Putamen (tissue), 1 donor: ENCODE results near the gene RHOB.

ENCODE experiments used
- DNase-seq: peaks from one replicate; pipeline ENCODE4 v3.0.0-alpha.2; 2016; ENCODE audit warnings: low spot score

The RHOB gene

DNA sequence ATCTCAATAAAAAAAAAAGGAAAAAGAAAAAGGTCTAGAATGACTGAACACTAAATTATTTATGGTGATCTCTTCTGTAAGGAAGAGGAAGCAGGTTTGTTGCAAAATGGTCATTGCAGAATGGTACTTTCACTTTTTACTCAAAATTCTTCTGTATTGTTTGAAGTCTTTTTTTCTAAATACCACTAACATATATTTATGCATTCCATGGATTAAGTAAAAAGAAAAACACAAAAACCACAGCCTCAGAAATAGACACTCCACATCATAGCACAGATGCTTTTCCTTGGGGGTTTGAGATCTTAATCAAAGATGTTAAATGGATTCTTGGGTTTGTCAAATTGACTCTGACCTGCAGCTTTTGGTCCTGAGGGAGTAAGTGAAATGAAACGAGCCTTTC, 47.4 kb downstream of the RHOB start:
- no peak for DNase-seq

DNA sequence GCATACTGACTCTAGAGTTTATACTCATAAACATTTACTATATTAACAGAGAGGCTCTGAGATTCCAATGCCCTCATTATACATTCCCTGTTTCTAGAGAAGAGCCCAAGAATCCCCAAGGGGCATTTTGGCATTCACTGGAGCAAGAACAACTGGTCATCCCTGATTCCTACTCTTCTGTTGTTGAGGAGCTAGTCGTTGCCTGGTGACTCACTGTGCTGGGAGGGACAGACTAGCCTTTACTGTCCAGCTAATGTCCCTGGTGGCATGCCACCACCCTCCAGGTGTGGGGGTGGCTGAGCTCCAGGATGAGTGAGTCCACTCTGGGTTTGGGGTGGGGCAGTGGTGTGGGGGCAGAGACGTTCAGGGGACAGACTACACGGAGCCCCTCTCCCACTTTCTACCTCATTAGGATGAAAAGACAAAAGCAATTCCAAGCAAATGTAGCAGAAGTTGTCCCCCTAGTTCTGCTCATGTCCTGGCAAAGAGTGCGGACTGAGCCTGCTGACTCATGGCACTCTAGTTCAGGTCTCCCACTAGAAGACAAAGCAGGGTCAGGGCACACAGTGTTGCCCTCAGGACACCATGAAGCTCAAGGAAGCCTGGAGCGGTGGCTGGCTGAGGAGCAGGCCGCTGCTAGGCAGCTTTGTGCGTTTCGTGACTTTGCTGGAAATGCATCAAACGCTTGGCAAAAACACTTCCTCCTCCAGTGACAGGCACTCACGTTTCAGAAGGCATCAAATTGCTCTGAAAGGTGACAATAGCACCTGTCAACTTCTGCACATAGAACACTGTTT, 49.4 kb downstream of the RHOB start:
- DNase-seq: no peak

DNA sequence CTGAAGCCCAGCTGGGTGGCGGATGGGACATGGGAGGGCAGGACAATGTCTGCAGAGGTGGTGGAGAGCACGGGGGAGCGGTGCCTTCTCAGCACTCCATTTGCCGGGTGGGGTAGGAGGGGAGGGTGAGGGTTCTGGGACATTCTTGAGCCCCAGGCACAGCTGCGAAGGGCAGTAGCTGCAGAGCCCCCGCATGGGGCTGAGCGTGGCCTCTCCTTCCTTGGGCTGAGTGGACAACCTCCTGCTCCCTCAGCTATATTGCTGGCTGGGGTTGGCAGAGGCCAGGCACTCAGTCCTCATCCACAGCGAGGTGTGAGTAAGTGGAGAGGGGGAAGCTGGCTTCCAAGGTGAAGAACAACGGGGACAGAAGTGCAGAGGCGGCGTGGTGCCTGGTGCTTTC, 50.1 kb downstream of the RHOB start:
- no peak for DNase-seq
